ENCODE data around the gene YTHDF1. TPM values are rescaled to one million over a fixed set of nuclear protein-coding genes. Genes with fewer than 3 reads are reported as not detected.

YTHDF1 gene
- total and polyA plus RNA-seq, 2 of the 4 experiments (the other 2 are of a cell fraction): 10.9 to 22.6 TPM

GRCh38 chr20:63241272-63241671 is 25.3 kb upstream of the YTHDF1 start:
- Histone ChIP-seq H2BK15ac (ENCODE audit: low read depth, low read length) (no peak overlapping the region), H2BK120ac (ENCODE audit: low read depth, low read length) (no peak overlapping the region), H2AFZ (replicated peaks; ENCODE audit: low read length, poor library complexity) (no peak overlapping the region), H3K9me1 (ENCODE audit: insufficient read depth, low read length) (no peaks in the 10 kb centered on the region), H2BK5ac (ENCODE audit: low read depth, low read length, poor library complexity, severe bottlenecking) (no peak overlapping the region), H4K5ac (ENCODE audit: low read depth, low read length) (no peak overlapping the region), H3K79me1 (ENCODE audit: low read depth in 1 of 2, low read length in 2 of 2) (no peaks in the 10 kb centered on the region), H2AK5ac (ENCODE audit: low read depth, low read length) (no peak overlapping the region), H3K27ac (ENCODE audit: insufficient read depth, low read length) (no peak overlapping the region), H3K4me3 (ENCODE audit: insufficient read depth, low read depth, low read length) (no peak overlapping the region), H3K9me3 (ENCODE audit: control insufficient read depth, insufficient read depth, low read length) (no peaks in the 10 kb centered on the region), H3K14ac (replicated peaks; ENCODE audit: low read depth, low read length) (no peak overlapping the region), H4K91ac (ENCODE audit: insufficient read depth, low read depth, low read length) (no peak overlapping the region), H3K9ac (ENCODE audit: low read depth, low read length) (no peak overlapping the region), H3K23ac (ENCODE audit: low read depth, low read length) (no peak overlapping the region), H3K36me3 (ENCODE audit: control insufficient read depth, insufficient read depth, low read length) (no peaks in the 10 kb centered on the region), H3K4ac (ENCODE audit: low read depth, low read length) (no peak overlapping the region), H3K18ac (ENCODE audit: low read depth, low read length) (no peak overlapping the region), H4K8ac (ENCODE audit: low read depth in 2 of 2, low read length in 2 of 2) (no peak overlapping the region), H2BK20ac (ENCODE audit: low read depth, low read length) (no peak overlapping the region), H4K20me1 (ENCODE audit: insufficient read depth, low read length) (no peaks in the 10 kb centered on the region), H3K27me3 (ENCODE audit: control insufficient read depth, insufficient read depth, low read length) (peaks cover 30% of the 10 kb centered on the region; the same call in 1 of the 2 replicates), H3K4me2 (ENCODE audit: low read depth, low read length) (no peak overlapping the region), H3K56ac (ENCODE audit: extremely low read depth, insufficient read depth, low read length) (no peak overlapping the region), H2AK9ac (replicated peaks; ENCODE audit: low read depth, low read length, poor library complexity) (no peak overlapping the region), H3K4me1 (ENCODE audit: control insufficient read depth, insufficient read depth, low read length) (no peaks in the 10 kb centered on the region)
- BruUV-seq (replicated peaks): no TSS peak
- no peak for ATAC-seq (ENCODE audit: low read depth)
- in situ Hi-C loops (cut with MboI; ENCODE audit: low sequenced_read_pairs) (no loop called here), intact Hi-C loops (cut with micrococcal nuclease) (no loop called here), dilution Hi-C loops (cut with HindIII; ENCODE audit: low sequenced_read_pairs, unreplicated experiment) (no loop called here)
- DNase-seq: no peak
- POLR2A ChIA-PET (ENCODE audit: unreplicated experiment): no interaction called here
- TF ChIP-seq CEBPB (IDR thresholded peaks at IDR 0.05; ENCODE audit: low read depth, low read length) (no peak), NFE2L2 (IDR thresholded peaks at IDR 0.05; ENCODE audit: low read depth, low read length) (no peak), RCOR1 (IDR thresholded peaks at IDR 0.05; ENCODE audit: insufficient replicate concordance, low read length) (no peak), CHD1 (IDR thresholded peaks at IDR 0.05; ENCODE audit: low read depth, low read length) (no peak), RFX5 (IDR thresholded peaks at IDR 0.05; ENCODE audit: low read depth, low read length) (no peak), MAFK (IDR thresholded peaks at IDR 0.05; ENCODE audit: low read depth, low read length) (no peak), SMC3 (IDR thresholded peaks at IDR 0.05; ENCODE audit: low read depth, low read length) (no peak), ELK1 (IDR thresholded peaks at IDR 0.05; ENCODE audit: borderline replicate concordance, low read depth, low read length) (no peak), FOS (IDR thresholded peaks at IDR 0.05; ENCODE audit: low read depth, low read length) (no peak), RAD21 (IDR thresholded peaks at IDR 0.05; ENCODE audit: low read length) (no peak), MXI1 (IDR thresholded peaks at IDR 0.05; ENCODE audit: borderline replicate concordance, low read depth, low read length) (no peak), MAZ (IDR thresholded peaks at IDR 0.05; ENCODE audit: borderline replicate concordance, low read depth, low read length) (no peak), POLR2A (IDR thresholded peaks at IDR 0.05; ENCODE audit: low read depth, low read length) (no peak), CTCF (conservative IDR thresholded peaks at IDR 0.05; ENCODE audit: low read depth, low read length) (no peak), BHLHE40 (IDR thresholded peaks at IDR 0.05; ENCODE audit: low read depth, low read length) (no peak)
- TF ChIP-seq, protein P1, sequence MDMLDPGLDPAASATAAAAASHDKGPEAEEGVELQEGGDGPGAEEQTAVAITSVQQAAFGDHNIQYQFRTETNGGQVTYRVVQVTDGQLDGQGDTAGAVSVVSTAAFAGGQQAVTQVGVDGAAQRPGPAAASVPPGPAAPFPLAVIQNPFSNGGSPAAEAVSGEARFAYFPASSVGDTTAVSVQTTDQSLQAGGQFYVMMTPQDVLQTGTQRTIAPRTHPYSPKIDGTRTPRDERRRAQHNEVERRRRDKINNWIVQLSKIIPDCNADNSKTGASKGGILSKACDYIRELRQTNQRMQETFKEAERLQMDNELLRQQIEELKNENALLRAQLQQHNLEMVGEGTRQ (IDR thresholded peaks at IDR 0.05; ENCODE audit: low read depth, low read length): no peak
- CTCF ChIA-PET: no interaction called here
- WGBS, 2 experiments (ENCODE audit: extremely low coverage in 2 of 2, insufficient read length in 1 of 2): 47% methylated on average over 3 of the region's 11 CpGs; no CpG with 5 or more reads in 1 of the 2 experiments
